Activated CD4-positive, alpha-beta memory T cell treated with anti-CD3 and anti-CD28 coated beads for 36 hours (primary cell): ENCODE measurements around the gene YES1. TPM values are rescaled to one million over a fixed set of nuclear protein-coding genes. Genes with fewer than 3 reads are reported as not detected.

Experiments used
- CTCF ChIA-PET: fragments of 350-600 bp; sonication (Branson Sonifier 250); formaldehyde crosslinking; loops from one replicate; lab custom pipeline; 2021; ENCODE audit warnings: antibody characterized with exemption, inconsistent platforms; lab: Charles Lee
- POLR2A ChIA-PET: fragments of 350-600 bp; sonication (Branson Sonifier 250); formaldehyde crosslinking; loops from one replicate; lab custom pipeline; 2021; ENCODE audit warnings: antibody characterized with exemption; lab: Charles Lee
- DNase-seq: peaks from one replicate; pipeline ENCODE4 v3.0.0-alpha.2; 2020
- H3K27ac Mint-ChIP-seq: one replicate; pipeline ENCODE4 v1.8.0; 2021; ENCODE audit warnings: mixed read lengths
- H3K27me3 Mint-ChIP-seq: one replicate; pipeline ENCODE4 v1.8.0; 2021; ENCODE audit warnings: mixed read lengths
- H3K36me3 Mint-ChIP-seq: one replicate; pipeline ENCODE4 v1.8.0; 2021; ENCODE audit warnings: mixed read lengths
- H3K4me1 Mint-ChIP-seq: one replicate; pipeline ENCODE4 v1.8.0; 2021; ENCODE audit warnings: low read depth, mixed read lengths
- H3K4me3 Mint-ChIP-seq: one replicate; pipeline ENCODE4 v1.8.0; 2021; ENCODE audit warnings: mild to moderate bottlenecking, mixed read lengths
- H3K9me3 Mint-ChIP-seq: one replicate; pipeline ENCODE4 v1.8.0; 2021; ENCODE audit warnings: mixed read lengths
- intact Hi-C: fragments of 100-400 bp; cut with micrococcal nuclease; formaldehyde crosslinking; loops from one replicate; pipeline ENCODE4 v1.15.1; 2023
- total RNA-seq, 2 experiments: library from RNA; stranded (reverse); gene quantifications; one replicate each; pipeline ENCODE4 v1.2.3, GENCODE V29; 2021

YES1 gene
- 10 to 100 TPM; 14.2 to 17.0 TPM for total RNA-seq

DNA sequence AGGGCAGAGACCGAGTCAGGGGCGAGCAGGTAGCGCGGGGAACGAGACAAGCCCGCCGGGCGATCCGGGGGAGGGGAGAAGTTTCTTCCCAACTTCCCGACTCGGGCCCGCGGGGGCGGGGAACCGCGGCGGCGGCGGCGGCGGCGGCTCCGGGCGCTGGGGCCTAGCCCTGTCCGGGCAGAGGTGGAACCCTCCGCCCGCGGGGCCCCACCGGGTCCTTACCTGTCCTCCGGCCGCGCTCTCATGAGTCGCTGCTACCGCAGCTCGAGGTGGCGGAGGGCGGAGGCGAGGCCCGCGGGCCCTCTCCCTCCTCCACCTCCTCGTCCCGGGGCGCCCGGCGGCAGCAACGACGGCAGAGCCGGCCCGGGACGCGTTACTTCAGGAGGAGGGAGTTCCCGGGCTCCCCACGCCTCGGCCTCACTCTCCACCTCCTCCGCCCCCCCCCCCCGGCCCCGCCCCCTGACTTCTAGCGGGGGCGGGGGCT is at the start of gene YES1:
Gene YES1 (minus strand): TSS at position 351 of the 484 bp plus-strand sequence. CDS start 55,415 bp downstream, outside the sequence.
- CTCF ChIA-PET, result interaction anchor here (1.8 to 7.2 kb wide), 3 partner anchors 19 to 99 kb away, joined by 3 to 82 read pairs (median 9); partner anchors contain the start of gene ENOSF1
- Mint-ChIP-seq H3K9me3 (no peaks in the 10 kb centered on the region), H3K4me1 (peaks cover 61% of the 10 kb centered on the region), H3K27ac (peak within 1 kb of the TSS; percentile 99), H3K36me3 (peaks cover 7% of the 10 kb centered on the region), H3K4me3 (peak within 1 kb of the TSS; percentile 87), H3K27me3 (peaks cover 6% of the 10 kb centered on the region)
- no peak for DNase-seq
- intact Hi-C loops, result loop anchor here (1.0 to 5.0 kb wide), 10 partner anchors 15 to 1845 kb away; partner anchors contain the start of genes METTL4, NDC80, SMCHD1 and THOC1
- POLR2A ChIA-PET, result interaction anchor here (0.9 to 4.0 kb wide), 4 partner anchors 19 to 154 kb away, joined by 3 to 27 read pairs (median 10); partner anchors contain the start of genes ENOSF1 and TYMS

DNA sequence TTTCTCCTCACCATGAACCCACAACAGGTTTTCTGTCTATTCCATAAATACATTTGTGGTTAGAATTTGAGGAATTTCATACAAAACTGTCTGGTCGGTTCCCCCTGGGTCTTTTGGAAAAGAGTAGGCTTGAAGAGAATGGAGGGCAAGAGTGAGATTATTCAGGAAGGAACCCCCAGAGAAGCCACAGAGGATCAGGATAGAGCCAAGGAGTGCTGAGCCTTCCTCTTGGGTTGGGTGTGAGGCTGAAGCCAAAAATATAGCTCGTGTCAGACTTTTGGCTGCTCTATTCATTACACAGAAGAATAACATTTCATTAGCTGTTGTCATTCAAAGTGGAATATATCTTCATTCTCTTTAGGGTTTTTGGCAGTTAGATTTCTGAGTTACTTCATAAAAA is 45.9 kb upstream of the YES1 start:
- intact Hi-C loops, result no loop called here
- Mint-ChIP-seq H3K27me3 (peaks cover 2% of the 10 kb centered on the region), H3K9me3 (no peaks in the 10 kb centered on the region), H3K36me3 (no peaks in the 10 kb centered on the region), H3K4me1 (no peaks in the 10 kb centered on the region), H3K4me3 (no peak overlapping the region), H3K27ac (no peak overlapping the region)
- ChIA-PET CTCF (no interaction called here), POLR2A (no interaction called here)
- no peak for DNase-seq

DNA sequence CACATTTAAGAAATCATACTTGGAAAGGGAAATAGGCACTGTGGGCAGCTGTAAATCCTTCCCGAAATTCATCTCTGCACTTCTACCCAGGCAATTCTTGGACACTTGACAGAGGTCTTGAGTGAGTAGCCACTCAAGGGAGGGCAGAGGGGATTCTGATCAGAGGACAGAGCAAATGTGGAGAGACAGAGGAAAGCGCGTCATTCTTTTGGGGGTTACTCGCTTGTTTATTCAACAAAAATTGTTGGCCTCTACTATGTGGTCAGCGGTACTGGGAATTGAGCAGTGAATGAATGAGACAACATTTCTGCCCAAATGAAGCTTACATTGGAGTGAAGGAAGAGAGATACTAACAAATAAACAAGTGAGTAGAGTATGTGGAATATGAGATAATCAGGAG is 41.4 kb upstream of the YES1 start:
- POLR2A ChIA-PET, result no interaction called here
- no peak for DNase-seq
- Mint-ChIP-seq H3K27ac (no peak overlapping the region), H3K4me1 (no peaks in the 10 kb centered on the region), H3K9me3 (no peaks in the 10 kb centered on the region), H3K4me3 (no peak overlapping the region), H3K36me3 (no peaks in the 10 kb centered on the region), H3K27me3 (peaks cover 6% of the 10 kb centered on the region)
- CTCF ChIA-PET, result no interaction called here
- intact Hi-C loops, result no loop called here

DNA sequence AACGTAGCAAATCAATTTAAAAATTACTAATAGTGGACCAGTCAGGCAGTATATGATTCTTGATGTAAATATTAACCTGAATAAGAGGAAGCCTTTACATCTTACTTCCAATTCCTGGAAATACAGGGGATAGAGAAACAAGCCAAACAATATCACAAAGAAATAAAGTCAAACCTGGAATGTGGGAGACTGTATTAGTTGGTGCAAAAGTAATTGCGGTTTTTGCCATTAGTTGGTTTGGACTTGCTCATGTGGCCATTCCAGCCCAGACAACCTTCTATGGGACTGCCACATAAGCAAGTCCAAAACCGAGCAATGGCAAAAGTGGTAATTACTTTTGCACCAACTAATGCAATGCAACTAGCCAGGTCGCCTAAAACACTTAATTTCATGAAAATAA is 38.9 kb upstream of the YES1 start:
- H3K9me3 Mint-ChIP-seq, result no peaks in the 10 kb centered on the region
- H3K4me1 Mint-ChIP-seq, result no peaks in the 10 kb centered on the region
- intact Hi-C loops, result no loop called here
- H3K27me3 Mint-ChIP-seq, result peaks cover 6% of the 10 kb centered on the region
- H3K27ac Mint-ChIP-seq, result no peak overlapping the region
- no peak for DNase-seq
- H3K4me3 Mint-ChIP-seq, result no peak overlapping the region
- no peaks in the 10 kb centered on the region for H3K36me3 Mint-ChIP-seq
- POLR2A ChIA-PET, result no interaction called here
- CTCF ChIA-PET, result no interaction called here

DNA sequence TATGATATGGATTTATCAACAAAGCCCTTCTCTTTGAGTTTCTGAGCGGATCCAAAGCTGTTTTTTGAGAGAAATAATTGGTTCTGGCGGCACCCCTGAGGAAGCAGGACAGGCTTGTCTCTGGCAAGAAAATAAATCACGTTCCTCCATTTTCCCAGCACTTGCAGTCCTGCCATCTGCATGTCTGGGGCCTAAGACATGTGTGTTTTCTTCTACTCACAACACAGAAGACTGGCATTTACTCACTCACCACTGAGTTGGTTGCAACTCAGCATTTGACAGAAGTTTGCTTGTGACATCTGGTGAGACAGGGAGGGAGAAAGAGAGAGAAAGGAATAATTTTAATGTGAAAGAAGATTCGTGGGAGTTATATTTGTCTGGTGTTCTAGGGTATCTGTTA is 37.0 kb upstream of the YES1 start:
- Mint-ChIP-seq H3K9me3 (no peaks in the 10 kb centered on the region), H3K36me3 (no peaks in the 10 kb centered on the region), H3K27ac (no peak overlapping the region), H3K4me1 (no peaks in the 10 kb centered on the region), H3K4me3 (no peak overlapping the region), H3K27me3 (peaks cover 6% of the 10 kb centered on the region)
- POLR2A ChIA-PET, result no interaction called here
- DNase-seq, result no peak
- CTCF ChIA-PET, result interaction anchor here (1.0 to 2.5 kb wide), 2 partner anchors 10 to 104 kb away, joined by 3 to 14 read pairs; no protein-coding TSS in a partner anchor
- intact Hi-C loops, result no loop called here

DNA sequence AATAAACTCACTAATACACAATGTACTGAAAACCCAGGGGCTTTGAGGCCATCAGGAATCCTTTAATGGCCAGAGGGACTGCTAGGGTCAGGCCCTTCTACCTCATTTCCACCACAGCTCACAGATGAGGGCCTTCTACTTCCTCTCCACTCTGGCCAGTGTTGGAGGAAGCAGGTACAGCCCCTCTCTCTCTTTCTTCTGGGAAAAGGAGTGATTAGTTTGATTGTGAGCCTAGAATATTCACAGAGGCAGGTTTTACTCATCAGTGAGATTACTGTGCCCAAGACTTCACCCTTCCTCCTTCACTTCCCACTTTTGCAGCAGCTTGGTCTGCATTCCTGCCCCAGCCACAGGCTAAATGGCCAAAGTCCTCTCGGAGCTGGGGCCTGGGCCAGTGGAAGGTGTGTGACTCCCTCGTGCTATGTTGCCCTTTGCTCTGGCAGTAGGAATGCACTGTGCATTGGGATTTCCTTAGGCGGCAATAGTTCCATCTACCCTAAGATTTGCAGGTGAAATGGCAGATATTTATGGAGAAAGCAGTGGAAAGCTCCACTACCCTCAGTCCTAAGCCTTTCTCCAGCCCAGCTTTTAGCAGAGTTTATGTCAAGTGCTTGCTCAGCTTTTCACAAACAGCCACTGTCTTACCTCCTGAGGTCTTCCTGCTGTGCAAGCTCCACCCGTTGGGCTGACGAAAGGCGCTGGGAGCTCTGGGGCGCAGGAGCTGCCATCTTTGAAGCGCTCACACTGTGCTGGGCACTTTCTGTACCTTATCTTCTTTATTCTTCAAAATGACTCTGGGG is 36.2 kb upstream of the YES1 start:
- Mint-ChIP-seq H3K4me3 (no peak overlapping the region), H3K9me3 (no peaks in the 10 kb centered on the region), H3K27ac (no peak overlapping the region), H3K27me3 (peaks cover 4% of the 10 kb centered on the region), H3K36me3 (no peaks in the 10 kb centered on the region), H3K4me1 (no peaks in the 10 kb centered on the region)
- POLR2A ChIA-PET, result no interaction called here
- CTCF ChIA-PET, result interaction anchor here (1.0 to 2.5 kb wide), 4 partner anchors 9 to 113 kb away, joined by 3 to 14 read pairs (median 3); no protein-coding TSS in a partner anchor
- DNase-seq, result no peak
- intact Hi-C loops, result no loop called here

DNA sequence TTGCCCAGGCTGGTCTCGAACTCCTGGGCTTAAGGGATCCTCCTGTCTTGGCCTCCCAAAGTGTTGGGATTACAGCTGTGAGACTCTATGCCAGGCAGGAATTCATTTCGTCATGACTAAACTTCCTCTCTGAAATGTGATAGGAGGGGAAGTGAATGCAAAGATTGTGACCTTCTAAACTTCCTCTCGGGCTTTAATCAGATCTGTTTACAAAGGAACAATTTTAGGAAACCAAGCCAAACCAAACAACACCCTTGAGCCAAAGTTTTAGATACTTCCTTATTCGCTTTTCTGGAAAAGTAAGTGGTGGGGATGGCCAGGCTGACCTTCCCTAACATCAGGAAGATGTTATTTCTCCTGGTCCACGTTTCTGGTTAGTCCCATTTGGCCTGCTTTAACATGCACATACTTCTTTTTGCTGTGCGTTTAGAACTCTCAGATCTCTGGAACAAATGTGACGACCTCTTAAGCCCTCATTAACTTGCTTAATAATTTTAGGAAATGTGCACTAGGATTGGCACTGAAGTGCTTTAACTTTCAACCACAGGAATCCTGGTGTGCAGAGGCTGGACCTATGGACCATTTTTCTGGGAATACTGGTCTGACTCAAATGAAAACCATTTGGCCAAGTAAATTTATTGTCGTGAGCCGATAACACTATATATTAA is 33.2 kb upstream of the YES1 start:
- H3K27ac Mint-ChIP-seq, result no peak overlapping the region
- H3K4me3 Mint-ChIP-seq, result no peak overlapping the region
- no peaks in the 10 kb centered on the region for H3K4me1 Mint-ChIP-seq
- H3K9me3 Mint-ChIP-seq, result no peaks in the 10 kb centered on the region
- CTCF ChIA-PET, result no interaction called here
- peaks cover 1% of the 10 kb centered on the region for H3K27me3 Mint-ChIP-seq
- no peak for DNase-seq
- POLR2A ChIA-PET, result no interaction called here
- no peaks in the 10 kb centered on the region for H3K36me3 Mint-ChIP-seq
- intact Hi-C loops, result no loop called here

DNA sequence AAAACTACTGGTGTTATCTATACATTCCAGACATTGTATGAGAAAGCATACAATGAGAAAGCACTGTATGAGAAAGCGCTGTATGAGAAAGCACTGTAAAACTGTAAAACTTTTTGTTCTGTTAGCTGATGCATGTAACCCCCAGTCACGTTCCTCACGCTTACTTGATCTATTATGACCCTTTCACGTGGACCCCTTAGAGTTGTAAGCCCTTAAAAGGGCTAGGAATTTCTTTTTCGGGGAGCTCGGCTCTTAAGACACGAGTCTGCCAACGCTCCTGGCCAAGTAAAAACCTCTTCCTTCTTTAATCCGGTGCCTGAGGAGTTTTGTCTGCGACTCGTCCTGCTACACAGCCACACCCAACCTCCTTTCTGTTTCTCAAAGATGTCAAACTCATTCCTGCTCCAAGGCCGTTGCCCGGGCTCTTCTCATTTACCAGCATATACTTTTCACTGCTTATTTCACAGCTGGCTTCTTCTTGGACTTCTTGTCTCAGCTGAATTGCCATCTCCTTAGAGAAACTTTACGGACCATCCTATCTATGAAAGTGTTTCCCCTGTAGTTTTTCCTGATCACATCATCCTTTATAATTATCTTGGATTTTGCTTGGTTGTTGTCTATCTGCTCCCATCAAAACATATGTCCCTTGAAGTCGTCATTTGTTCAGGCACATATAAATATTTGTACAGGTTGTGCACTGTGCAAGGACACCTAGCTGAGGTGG is 29.8 kb upstream of the YES1 start:
- no peak for DNase-seq
- H3K27me3 Mint-ChIP-seq, result no peaks in the 10 kb centered on the region
- H3K4me3 Mint-ChIP-seq, result no peak overlapping the region
- CTCF ChIA-PET, result interaction anchor here (0.8 to 4.2 kb wide), 9 partner anchors 12 to 243 kb away, joined by 3 to 58 read pairs (median 4); partner anchors contain the start of gene ENOSF1
- no peak overlapping the region for H3K27ac Mint-ChIP-seq
- no peaks in the 10 kb centered on the region for H3K9me3 Mint-ChIP-seq
- POLR2A ChIA-PET, result no interaction called here
- intact Hi-C loops, result no loop called here
- H3K4me1 Mint-ChIP-seq, result no peaks in the 10 kb centered on the region
- no peaks in the 10 kb centered on the region for H3K36me3 Mint-ChIP-seq

DNA sequence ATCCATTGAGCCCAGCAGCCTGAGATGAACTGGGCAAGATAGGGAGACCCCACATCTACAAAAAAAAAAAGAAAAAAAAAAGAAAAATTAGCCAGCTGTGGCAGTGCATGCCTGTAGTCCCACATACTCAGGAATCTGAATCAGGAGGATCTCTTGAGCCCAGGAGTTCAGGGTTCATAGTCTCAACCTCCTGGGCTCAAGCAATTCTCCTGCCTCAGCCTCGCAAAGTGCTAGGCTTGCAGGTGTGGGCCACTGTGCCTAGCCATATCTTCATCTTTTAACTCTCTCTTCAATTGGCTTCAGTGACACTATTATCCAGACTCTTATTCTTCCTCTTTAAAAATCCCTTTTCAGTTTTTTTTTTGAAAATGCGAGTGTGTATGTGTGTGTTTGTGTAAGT is 28.5 kb upstream of the YES1 start:
- POLR2A ChIA-PET, result interaction anchor here (1.6 kb wide), 1 partner anchor 101 kb away, joined by 3 read pairs; no protein-coding TSS in a partner anchor
- Mint-ChIP-seq H3K27ac (no peak overlapping the region), H3K27me3 (no peaks in the 10 kb centered on the region)

DNA sequence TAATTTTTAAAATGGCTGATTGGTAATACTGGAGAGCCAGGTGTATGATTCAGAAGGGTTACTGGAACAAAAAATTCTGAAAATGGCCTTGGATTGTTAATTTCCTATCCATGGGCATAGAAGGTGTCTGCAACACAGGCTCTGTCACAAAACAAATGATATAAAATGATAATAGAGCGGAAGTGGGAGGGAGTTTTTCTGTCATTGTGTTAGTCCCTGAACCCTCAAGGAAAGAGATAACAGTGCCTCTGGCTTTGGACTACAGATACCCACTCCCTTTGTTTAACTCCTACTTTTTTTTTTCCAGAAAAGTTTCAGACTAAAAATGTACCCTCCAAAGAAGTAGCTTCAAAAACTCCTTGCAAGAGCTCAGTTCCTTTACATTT is 28.0 kb upstream of the YES1 start:
- ChIA-PET CTCF (interaction anchor here (0.6 to 4.2 kb wide), 32 partner anchors 8 to 572 kb away, joined by 3 to 82 read pairs (median 4); partner anchors contain the start of genes ENOSF1 and THOC1), POLR2A (interaction anchor here (1.6 kb wide), 1 partner anchor 100 kb away, joined by 3 read pairs; no protein-coding TSS in a partner anchor)
- H3K27ac Mint-ChIP-seq, result no peak overlapping the region
- intact Hi-C loops, result no loop called here
- H3K9me3 Mint-ChIP-seq, result no peaks in the 10 kb centered on the region
- H3K4me3 Mint-ChIP-seq, result no peak overlapping the region
- H3K27me3 Mint-ChIP-seq, result no peaks in the 10 kb centered on the region
- no peak for DNase-seq
- no peaks in the 10 kb centered on the region for H3K4me1 Mint-ChIP-seq
- H3K36me3 Mint-ChIP-seq, result no peaks in the 10 kb centered on the region

More for the DNA sequence above, 28.5 kb upstream of the YES1 start:
- H3K9me3 Mint-ChIP-seq, result no peaks in the 10 kb centered on the region
- no peaks in the 10 kb centered on the region for H3K4me1 Mint-ChIP-seq
- CTCF ChIA-PET, result interaction anchor here (0.6 to 4.2 kb wide), 8 partner anchors 10 to 216 kb away, joined by 3 to 82 read pairs (median 22); partner anchors contain the start of gene ENOSF1
- no peaks in the 10 kb centered on the region for H3K36me3 Mint-ChIP-seq
- no peak overlapping the region for H3K4me3 Mint-ChIP-seq
- no peak for DNase-seq
- intact Hi-C loops, result no loop called here
